ENCODE data around the gene PRKAG2.

The PRKAG2 gene

GRCh38 chr7:151889406-151890354, 12.8 kb upstream of the PRKAG2 start:
- Histone ChIP-seq H3K27ac (no peak overlapping the region), H3K4me2 (no peak overlapping the region), H3K4me1 (ENCODE audit: low read depth, poor library complexity, severe bottlenecking) (no peaks in the 10 kb centered on the region), H3K79me2 (ENCODE audit: insufficient read depth, low read depth) (no peaks in the 10 kb centered on the region), H3K9ac (no peak overlapping the region), H3K4me3 (IDR thresholded peaks at IDR 0.05; ENCODE audit: insufficient read depth, low read depth, low read length) (no peak overlapping the region), H3K36me3 (ENCODE audit: insufficient read depth) (no peaks in the 10 kb centered on the region), H2AFZ (ENCODE audit: low read depth) (no peak overlapping the region), H4K20me1 (ENCODE audit: insufficient read depth) (no peaks in the 10 kb centered on the region), H3K27me3 (ENCODE audit: insufficient read depth, low read depth) (no peaks in the 10 kb centered on the region)
- TF ChIP-seq CTCF (conservative IDR thresholded peaks at IDR 0.05; ENCODE audit: low read depth, low read length): no peak

GRCh38 chr7:151888079-151889067, 11.5 kb upstream of the PRKAG2 start:
- no peak overlapping the region for H3K4me3 ChIP-seq (IDR thresholded peaks at IDR 0.05; ENCODE audit: insufficient read depth, low read depth, low read length)
- no peaks in the 10 kb centered on the region for H3K27me3 ChIP-seq (ENCODE audit: insufficient read depth, low read depth)
- no peak overlapping the region for H3K4me2 ChIP-seq
- no peak overlapping the region for H3K9ac ChIP-seq
- no peak for TF ChIP-seq CTCF (conservative IDR thresholded peaks at IDR 0.05; ENCODE audit: low read depth, low read length)
- no peak overlapping the region for H2AFZ ChIP-seq (ENCODE audit: low read depth)
- no peak overlapping the region for H3K27ac ChIP-seq
- H4K20me1 ChIP-seq (ENCODE audit: insufficient read depth): no peaks in the 10 kb centered on the region
- no peaks in the 10 kb centered on the region for H3K36me3 ChIP-seq (ENCODE audit: insufficient read depth)
- H3K79me2 ChIP-seq (ENCODE audit: insufficient read depth, low read depth): no peaks in the 10 kb centered on the region
- no peaks in the 10 kb centered on the region for H3K4me1 ChIP-seq (ENCODE audit: low read depth, poor library complexity, severe bottlenecking)

- Histone ChIP-seq H3K36me3 (ENCODE audit: insufficient read depth) (no peaks in the 10 kb centered on the region), H3K4me2 (no peak overlapping the region), H3K27me3 (ENCODE audit: insufficient read depth, low read depth) (no peaks in the 10 kb centered on the region), H3K4me3 (IDR thresholded peaks at IDR 0.05; ENCODE audit: insufficient read depth, low read depth, low read length) (no peak overlapping the region), H4K20me1 (ENCODE audit: insufficient read depth) (no peaks in the 10 kb centered on the region), H3K4me1 (ENCODE audit: low read depth, poor library complexity, severe bottlenecking) (no peaks in the 10 kb centered on the region), H3K9ac (no peak overlapping the region), H3K79me2 (ENCODE audit: insufficient read depth, low read depth) (no peaks in the 10 kb centered on the region), H2AFZ (ENCODE audit: low read depth) (no peak overlapping the region), H3K27ac (no peak overlapping the region)
- TF ChIP-seq CTCF (conservative IDR thresholded peaks at IDR 0.05; ENCODE audit: low read depth, low read length): no peak
These were observed 9.9 kb upstream of the PRKAG2 start for GRCh38 chr7:151886783-151887182.

- H3K4me1 ChIP-seq (ENCODE audit: low read depth, poor library complexity, severe bottlenecking): no peaks in the 10 kb centered on the region
- no peak overlapping the region for H3K4me3 ChIP-seq (IDR thresholded peaks at IDR 0.05; ENCODE audit: insufficient read depth, low read depth, low read length)
- H3K27me3 ChIP-seq (ENCODE audit: insufficient read depth, low read depth): no peaks in the 10 kb centered on the region
- no peak overlapping the region for H3K4me2 ChIP-seq
- no peaks in the 10 kb centered on the region for H3K36me3 ChIP-seq (ENCODE audit: insufficient read depth)
- TF ChIP-seq CTCF (conservative IDR thresholded peaks at IDR 0.05; ENCODE audit: low read depth, low read length): no peak
- no peak overlapping the region for H3K9ac ChIP-seq
- H3K27ac ChIP-seq: no peak overlapping the region
- H3K79me2 ChIP-seq (ENCODE audit: insufficient read depth, low read depth): no peaks in the 10 kb centered on the region
- no peaks in the 10 kb centered on the region for H4K20me1 ChIP-seq (ENCODE audit: insufficient read depth)
- no peak overlapping the region for H2AFZ ChIP-seq (ENCODE audit: low read depth)
These were observed 8.3 kb upstream of the PRKAG2 start for GRCh38 chr7:151885202-151885580.
